22Rv1 (cell line): ENCODE data around the gene POLN.
"Not testable (repeated sequence)": the region's sequence is repeated elsewhere in the genome, so short reads cannot be mapped to it uniquely, and the experiment has no call there.

ENCODE experiments used
- H3K27ac ChIP-seq: fragments of 450-650 bp; 2 replicates; pipeline ENCODE4 v1.5.1; 2017
- CTCF ChIP-seq: fragments of 450-650 bp; IDR thresholded peaks from 2 replicates; pipeline ENCODE4 v1.5.1; 2017; ENCODE audit warnings: mild to moderate bottlenecking
- ZFX ChIP-seq: fragments of 450-650 bp; IDR thresholded peaks from 2 replicates; pipeline ENCODE4 v1.6.1; 2017; ENCODE audit warnings: antibody characterized with exemption, borderline replicate concordance

The POLN gene

GRCh38 chr4:2218436-2218835, 23.5 kb downstream of the POLN start:
- TF ChIP-seq CTCF (no peak), ZFX (no peak)
- no peak overlapping the region for H3K27ac ChIP-seq

- TF ChIP-seq CTCF (no peak), ZFX (no peak)
- no peak overlapping the region for H3K27ac ChIP-seq
Measured at GRCh38 chr4:2217726-2218125, 24.2 kb downstream of the POLN start.

- no peak for TF ChIP-seq ZFX
- no peak for TF ChIP-seq CTCF
- no peak overlapping the region for H3K27ac ChIP-seq
Measured at GRCh38 chr4:2212831-2213230, 29.1 kb downstream of the POLN start.

DNA sequence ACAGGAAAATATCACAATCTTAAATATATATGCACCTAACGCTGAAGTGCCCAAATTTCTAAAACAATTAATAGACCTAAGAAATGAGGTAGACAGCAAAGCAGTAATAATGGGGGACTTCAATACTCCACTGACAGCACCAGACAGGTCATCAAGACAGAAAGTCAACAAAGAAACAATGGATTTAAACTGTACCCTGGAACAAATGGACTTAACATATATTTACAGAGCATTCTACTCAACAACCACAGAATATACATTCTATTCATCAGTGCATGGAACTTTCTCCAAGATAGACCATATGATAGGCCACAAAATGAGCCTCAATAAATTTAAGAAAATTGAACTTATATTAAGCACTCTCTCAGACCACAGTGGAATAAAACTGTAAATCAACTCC, 39.1 kb downstream of the POLN start:
- H3K27ac ChIP-seq = not testable (repeated sequence)

DNA sequence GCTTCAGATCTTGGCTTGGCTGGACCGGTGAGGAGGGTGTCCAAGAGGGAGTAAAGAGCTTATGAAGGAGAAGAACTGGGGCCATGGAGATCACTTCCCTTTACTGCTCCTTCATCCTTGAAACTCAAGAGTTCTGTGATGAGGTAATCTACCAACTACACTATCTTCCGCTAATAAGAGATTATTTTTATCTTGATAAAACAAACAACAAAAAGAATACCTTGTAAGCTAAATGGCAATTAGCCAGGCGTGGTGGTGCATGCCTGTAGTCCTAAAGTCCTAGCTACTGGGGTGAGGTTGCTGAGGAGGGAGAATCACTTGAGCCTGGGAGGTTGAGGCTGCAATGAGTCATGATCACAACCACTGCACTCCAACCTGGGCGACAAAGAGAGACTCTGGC, 47.4 kb downstream of the POLN start:
- no peak for TF ChIP-seq CTCF
- no peak for TF ChIP-seq ZFX

DNA sequence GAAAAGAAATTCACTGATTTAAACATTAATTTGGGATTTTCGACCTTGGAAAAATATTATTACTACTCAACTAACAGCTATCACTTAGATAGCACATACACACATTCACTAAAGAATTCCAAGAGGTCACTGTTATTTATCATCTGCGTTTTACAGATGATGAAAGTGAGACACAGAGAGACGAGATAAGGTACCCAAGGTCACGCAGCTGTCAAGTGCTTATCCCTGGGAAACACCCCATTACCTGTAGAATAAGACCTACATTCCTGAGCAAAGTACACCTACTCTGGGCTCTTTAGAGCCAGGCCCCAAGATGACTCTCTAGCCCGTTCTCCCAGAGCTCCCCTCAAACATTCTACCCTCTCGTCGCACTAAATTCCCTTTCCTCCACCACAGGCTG, 48.6 kb downstream of the POLN start:
- TF ChIP-seq ZFX = no peak
- TF ChIP-seq CTCF = no peak
- H3K27ac ChIP-seq = no peak overlapping the region

More for the DNA sequence above, 47.4 kb downstream of the POLN start:
- H3K27ac ChIP-seq = no peak overlapping the region

- no peak for TF ChIP-seq ZFX
- no peak for TF ChIP-seq CTCF
- no peak overlapping the region for H3K27ac ChIP-seq
Measured at GRCh38 chr4:2186865-2187172, 55.1 kb downstream of the POLN start.

GRCh38 chr4:2186133-2186864, 55.6 kb downstream of the POLN start:
- TF ChIP-seq CTCF (peak; percentile 78), ZFX (no peak)
- no peak overlapping the region for H3K27ac ChIP-seq
